ENCODE measurements around the gene TMEM30B.

DNA sequence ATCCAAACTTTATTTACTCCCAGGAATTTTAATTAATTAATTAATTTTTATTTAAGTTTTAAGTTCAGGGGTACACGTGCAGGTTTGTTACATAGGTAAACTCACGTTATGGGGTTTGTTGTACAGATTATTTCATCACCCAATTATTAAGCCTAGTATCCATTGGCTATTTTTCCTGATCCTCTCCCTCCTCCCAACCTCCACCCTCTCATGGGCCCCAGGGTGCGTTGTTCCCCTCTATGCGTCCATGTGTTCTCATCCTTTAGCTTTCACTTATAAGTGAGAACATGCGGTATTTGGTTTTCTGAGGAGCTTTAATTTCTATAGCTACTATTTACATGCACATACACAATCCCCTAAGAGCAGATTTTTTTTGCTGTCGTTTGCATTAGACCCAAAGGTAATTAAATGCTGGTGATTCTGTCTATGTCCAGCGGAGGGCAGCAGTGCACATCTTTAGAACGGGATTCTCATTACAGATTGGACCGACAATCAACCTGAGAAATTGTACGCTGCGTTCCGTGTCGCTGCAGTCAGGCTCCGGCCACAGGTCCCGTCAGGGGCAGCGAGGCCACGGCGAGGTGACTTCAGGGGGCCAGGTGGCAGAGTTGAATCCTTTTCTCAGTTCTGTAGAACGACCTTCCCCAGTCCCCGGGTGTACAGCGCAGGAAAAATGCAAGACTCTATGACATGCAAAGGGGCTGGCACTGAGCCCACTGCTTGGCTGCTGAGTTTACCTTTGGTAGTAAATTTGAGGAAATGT, 11.6 kb downstream of the TMEM30B start:
- TF ChIP-seq, protein P1, sequence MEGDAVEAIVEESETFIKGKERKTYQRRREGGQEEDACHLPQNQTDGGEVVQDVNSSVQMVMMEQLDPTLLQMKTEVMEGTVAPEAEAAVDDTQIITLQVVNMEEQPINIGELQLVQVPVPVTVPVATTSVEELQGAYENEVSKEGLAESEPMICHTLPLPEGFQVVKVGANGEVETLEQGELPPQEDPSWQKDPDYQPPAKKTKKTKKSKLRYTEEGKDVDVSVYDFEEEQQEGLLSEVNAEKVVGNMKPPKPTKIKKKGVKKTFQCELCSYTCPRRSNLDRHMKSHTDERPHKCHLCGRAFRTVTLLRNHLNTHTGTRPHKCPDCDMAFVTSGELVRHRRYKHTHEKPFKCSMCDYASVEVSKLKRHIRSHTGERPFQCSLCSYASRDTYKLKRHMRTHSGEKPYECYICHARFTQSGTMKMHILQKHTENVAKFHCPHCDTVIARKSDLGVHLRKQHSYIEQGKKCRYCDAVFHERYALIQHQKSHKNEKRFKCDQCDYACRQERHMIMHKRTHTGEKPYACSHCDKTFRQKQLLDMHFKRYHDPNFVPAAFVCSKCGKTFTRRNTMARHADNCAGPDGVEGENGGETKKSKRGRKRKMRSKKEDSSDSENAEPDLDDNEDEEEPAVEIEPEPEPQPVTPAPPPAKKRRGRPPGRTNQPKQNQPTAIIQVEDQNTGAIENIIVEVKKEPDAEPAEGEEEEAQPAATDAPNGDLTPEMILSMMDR (IDR thresholded peaks at IDR 0.05): peak; percentile 73 to 83 (median 76)
- TF ChIP-seq POLR2A (IDR thresholded peaks at IDR 0.05): no peak

Data from right lobe of liver (tissue), 4 donors.